GM12865 (cell line): ENCODE data around the gene CYTH3.

Experiments used
- DNase-seq: peaks from one replicate; pipeline ENCODE4 v3.0.0; 2010; ENCODE audit warnings: low read depth
- H3K4me3 ChIP-seq: 2 replicates; pipeline ENCODE4 v1.5.1; 2011; ENCODE audit warnings: mild to moderate bottlenecking, low read depth, low read length, control low read depth
- TF ChIP-seq, protein P1 (sequence below): IDR thresholded peaks from 2 replicates; pipeline ENCODE4 v1.5.1; 2011; ENCODE audit warnings: low read length, control low read depth, low read depth, inconsistent platforms; ENCODE audit not compliant: insufficient read depth; ENCODE audit errors: missing control alignments

CYTH3 gene

DNA sequence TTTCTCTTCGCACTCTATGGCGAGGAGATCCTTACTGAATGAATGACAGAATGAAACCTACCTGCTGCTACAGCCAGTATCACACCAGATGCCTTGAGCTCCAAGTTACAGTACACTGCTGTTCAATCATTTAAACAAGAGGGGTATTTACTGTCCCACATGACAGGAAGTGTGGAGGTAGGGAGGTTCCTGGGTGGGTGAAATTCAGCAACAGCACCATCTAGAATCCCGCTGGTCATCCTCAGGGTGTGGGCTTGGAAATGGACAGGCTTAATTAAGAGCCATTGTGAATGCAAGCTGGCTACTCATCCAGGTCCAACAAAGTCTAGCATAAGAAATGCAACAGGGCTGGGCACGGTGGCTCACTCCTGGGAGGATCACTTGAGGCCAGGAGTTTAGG is 14.7 kb downstream of the CYTH3 start:
- TF ChIP-seq, protein P1, sequence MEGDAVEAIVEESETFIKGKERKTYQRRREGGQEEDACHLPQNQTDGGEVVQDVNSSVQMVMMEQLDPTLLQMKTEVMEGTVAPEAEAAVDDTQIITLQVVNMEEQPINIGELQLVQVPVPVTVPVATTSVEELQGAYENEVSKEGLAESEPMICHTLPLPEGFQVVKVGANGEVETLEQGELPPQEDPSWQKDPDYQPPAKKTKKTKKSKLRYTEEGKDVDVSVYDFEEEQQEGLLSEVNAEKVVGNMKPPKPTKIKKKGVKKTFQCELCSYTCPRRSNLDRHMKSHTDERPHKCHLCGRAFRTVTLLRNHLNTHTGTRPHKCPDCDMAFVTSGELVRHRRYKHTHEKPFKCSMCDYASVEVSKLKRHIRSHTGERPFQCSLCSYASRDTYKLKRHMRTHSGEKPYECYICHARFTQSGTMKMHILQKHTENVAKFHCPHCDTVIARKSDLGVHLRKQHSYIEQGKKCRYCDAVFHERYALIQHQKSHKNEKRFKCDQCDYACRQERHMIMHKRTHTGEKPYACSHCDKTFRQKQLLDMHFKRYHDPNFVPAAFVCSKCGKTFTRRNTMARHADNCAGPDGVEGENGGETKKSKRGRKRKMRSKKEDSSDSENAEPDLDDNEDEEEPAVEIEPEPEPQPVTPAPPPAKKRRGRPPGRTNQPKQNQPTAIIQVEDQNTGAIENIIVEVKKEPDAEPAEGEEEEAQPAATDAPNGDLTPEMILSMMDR: no peak
- DNase-seq: peak; percentile 27
- H3K4me3 ChIP-seq: peak overlapping the region; percentile 25; the same call in 1 of the 2 replicates

DNA sequence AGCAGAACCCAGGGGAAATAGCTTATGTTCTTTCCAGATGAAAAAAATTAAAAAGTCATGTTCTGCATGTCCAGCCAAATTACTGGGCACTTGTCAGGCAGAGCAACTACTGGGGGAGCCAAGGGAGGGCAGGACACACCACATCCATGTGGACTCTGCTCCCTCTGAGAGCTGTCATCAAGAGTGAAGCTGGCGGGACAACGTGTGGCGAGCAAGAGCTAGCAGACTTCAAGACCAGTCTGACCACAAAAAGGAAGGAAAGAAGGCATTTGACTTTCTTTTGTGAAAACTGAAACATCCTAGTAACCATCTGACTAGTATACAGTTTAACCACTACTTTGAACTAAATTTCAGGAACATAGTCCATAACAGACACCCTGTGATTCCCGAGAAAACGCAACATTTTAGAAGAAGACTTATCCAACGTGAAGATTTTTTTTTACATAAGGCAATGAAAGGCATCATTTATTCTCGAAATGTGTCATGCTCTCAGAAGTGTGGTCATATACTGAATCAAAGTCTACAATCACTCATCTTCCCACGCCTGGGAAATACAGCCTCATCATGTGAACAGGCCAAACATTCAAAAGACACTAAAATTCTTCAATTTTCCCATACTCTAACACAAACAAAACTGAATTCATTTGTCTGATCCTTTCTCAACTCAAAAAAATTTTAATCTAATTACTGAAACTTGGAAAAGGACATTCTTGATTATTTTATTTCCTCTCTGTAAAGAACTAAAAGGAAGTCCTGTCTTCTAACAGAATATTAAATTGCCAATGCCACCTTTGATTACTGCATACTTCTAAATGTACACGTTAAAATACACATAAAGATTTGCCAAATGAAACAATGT is 15.5 kb downstream of the CYTH3 start:
- H3K4me3 ChIP-seq: peak overlapping the region; percentile 25; the same call in 1 of the 2 replicates
- DNase-seq: peak; percentile 89
- TF ChIP-seq, protein P1: no peak

DNA sequence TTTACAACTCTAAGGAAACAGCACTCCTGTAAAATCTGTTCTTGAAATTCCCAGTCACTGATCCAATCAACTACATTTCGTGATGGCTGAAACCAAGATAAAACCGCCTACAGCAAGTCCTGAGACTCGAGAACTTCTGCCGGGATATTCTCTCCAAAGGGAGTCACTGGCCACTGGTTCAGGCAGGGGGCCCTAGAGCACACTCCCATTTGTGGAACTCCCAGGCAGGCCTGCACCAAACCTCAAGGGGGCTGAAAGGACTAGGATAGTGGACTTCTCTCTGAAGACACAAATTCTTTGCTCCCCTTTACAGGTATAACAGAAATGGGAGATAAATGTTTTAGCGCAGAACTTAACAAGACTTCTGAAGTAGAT is 16.3 kb downstream of the CYTH3 start:
- DNase-seq: no peak
- TF ChIP-seq, protein P1: no peak
- H3K4me3 ChIP-seq: no peak overlapping the region

DNA sequence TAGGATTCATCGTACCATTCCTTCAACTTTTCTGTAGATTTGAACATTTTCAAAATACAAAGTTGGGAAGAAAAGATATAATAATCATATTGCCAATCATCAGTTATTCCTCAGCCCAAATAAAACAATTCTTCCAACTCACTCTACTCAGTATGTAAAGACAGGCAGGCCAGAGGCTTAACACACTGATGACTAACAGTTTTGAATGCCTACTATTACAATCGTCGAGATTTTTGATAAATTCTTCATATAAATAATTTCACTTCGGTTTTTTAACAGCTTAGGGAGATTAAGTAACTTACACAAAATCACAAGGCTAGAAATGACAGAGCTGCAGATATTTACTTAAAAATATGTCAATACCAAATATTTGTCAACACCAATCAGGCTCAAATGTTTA is 17.6 kb downstream of the CYTH3 start:
- no peak for DNase-seq
- TF ChIP-seq, protein P1: no peak
- H3K4me3 ChIP-seq: no peak overlapping the region

DNA sequence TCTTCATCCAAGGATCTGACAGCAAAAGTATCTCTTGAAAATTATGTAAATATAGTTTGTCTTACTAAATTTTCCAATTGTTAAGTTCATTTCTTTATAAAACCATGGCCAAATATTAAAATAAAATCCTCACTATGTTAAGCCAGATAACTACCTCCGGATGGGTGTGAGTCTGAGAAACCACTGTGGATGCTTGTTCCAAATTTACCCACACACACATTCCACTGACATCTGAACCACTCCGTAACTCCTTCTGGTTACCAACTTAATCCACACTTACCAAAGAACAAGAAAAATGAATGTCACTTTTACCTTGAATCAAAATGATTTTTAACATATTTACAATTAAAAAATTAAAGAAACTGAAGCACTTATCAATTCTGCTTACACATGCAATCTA is 19.7 kb downstream of the CYTH3 start:
- no peak overlapping the region for H3K4me3 ChIP-seq
- TF ChIP-seq, protein P1: no peak
- DNase-seq: no peak

DNA sequence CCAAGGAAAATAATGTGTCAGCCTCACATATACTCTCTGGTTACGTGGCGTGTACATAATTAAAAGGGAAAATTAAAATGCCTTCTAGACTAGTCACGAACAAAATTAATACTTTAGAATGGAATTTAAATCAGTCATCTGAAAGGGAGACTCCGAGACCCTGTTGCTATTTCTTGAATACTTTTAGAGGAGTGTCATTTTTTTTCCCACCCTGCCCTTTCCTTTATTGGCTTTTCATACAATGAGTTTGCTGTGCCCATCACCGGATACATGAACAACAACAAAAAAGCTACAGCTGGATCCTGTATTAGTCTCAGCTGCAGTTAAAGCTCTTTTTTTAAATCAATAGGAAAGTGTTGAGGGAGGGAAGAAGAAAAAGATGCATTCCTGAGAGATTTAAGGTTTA is 20.1 kb downstream of the CYTH3 start:
- DNase-seq: no peak
- TF ChIP-seq, protein P1: no peak

DNA sequence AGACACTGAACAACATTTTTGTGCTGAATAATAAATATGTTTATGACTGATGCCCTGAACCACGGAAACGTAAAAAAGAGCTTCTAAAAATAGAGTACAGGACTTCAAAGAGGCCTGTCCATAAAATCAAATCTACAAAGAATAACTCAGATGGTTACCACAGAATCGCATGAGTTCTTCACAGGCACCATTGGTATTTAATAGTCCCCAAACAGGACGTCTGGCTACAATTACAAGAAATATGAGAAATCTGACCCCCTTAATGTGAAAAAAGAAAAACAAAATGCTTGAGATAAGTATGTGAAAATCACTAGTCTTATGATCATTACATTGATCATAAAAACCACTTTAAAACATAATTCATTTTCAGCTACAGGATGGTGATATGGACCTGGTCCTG is 20.8 kb downstream of the CYTH3 start:
- no peak overlapping the region for H3K4me3 ChIP-seq
- TF ChIP-seq, protein P1: no peak
- DNase-seq: no peak

More for the DNA sequence above, 20.1 kb downstream of the CYTH3 start:
- H3K4me3 ChIP-seq: no peak overlapping the region
